ENCODE measurements around the gene SHF. TPM values are rescaled to one million over a fixed set of nuclear protein-coding genes. Genes with fewer than 3 reads are reported as not detected.

SHF gene
- total RNA-seq, 1 experiment from 2014 or later, result 42.9 TPM

GRCh38 chr15:45174577-45174976 lies 13.2 kb downstream of the SHF start:
- no peak for DNase-seq (ENCODE audit: low spot score)
- POLR2A ChIA-PET (ENCODE audit: low non-redundant PET), result no interaction called here
- no peak overlapping the region for H3K27ac ChIP-seq (ENCODE audit: low read depth, low read length, poor library complexity, severe bottlenecking)
- no peak overlapping the region for H3K4me3 ChIP-seq (ENCODE audit: low read depth, low read length, poor library complexity, severe bottlenecking)
- no peaks in the 10 kb centered on the region for H3K9me3 ChIP-seq (ENCODE audit: low read depth, low read length, poor library complexity, severe bottlenecking)
- H3K27me3 ChIP-seq (replicated peaks; ENCODE audit: insufficient read depth, low read depth, low read length, poor library complexity), result no peaks in the 10 kb centered on the region
- TF ChIP-seq CTCF (conservative IDR thresholded peaks at IDR 0.05; ENCODE audit: low read depth, low read length), result no peak
- TF ChIP-seq EZH2 (IDR thresholded peaks at IDR 0.05; ENCODE audit: borderline replicate concordance, low read depth, low read length, poor library complexity, severe bottlenecking), result no peak
- intact Hi-C loops (cut with micrococcal nuclease; ENCODE audit: unreplicated experiment), result no loop called here
- CTCF ChIA-PET, result no interaction called here
- H3K36me3 ChIP-seq (ENCODE audit: insufficient read depth, low read length, poor library complexity, severe bottlenecking), result peaks cover 3% of the 10 kb centered on the region
- peaks cover 5% of the 10 kb centered on the region for H3K4me1 ChIP-seq (ENCODE audit: insufficient read depth, low read length, poor library complexity, severe bottlenecking)
- BruUV-seq (replicated peaks), result no TSS peak

- POLR2A ChIA-PET (ENCODE audit: low non-redundant PET), result no interaction called here
- Histone ChIP-seq H3K27me3 (replicated peaks; ENCODE audit: insufficient read depth, low read depth, low read length, poor library complexity) (no peaks in the 10 kb centered on the region), H3K27ac (ENCODE audit: low read depth, low read length, poor library complexity, severe bottlenecking) (no peak overlapping the region), H3K4me3 (ENCODE audit: low read depth, low read length, poor library complexity, severe bottlenecking) (no peak overlapping the region), H3K4me1 (ENCODE audit: insufficient read depth, low read length, poor library complexity, severe bottlenecking) (peaks cover 5% of the 10 kb centered on the region), H3K36me3 (ENCODE audit: insufficient read depth, low read length, poor library complexity, severe bottlenecking) (peaks cover 3% of the 10 kb centered on the region), H3K9me3 (ENCODE audit: low read depth, low read length, poor library complexity, severe bottlenecking) (no peaks in the 10 kb centered on the region)
- CTCF ChIA-PET, result no interaction called here
- DNase-seq (ENCODE audit: low spot score), result no peak
- intact Hi-C loops (cut with micrococcal nuclease; ENCODE audit: unreplicated experiment), result no loop called here
- BruUV-seq (replicated peaks), result no TSS peak
- TF ChIP-seq EZH2 (IDR thresholded peaks at IDR 0.05; ENCODE audit: borderline replicate concordance, low read depth, low read length, poor library complexity, severe bottlenecking) (no peak), CTCF (conservative IDR thresholded peaks at IDR 0.05; ENCODE audit: low read depth, low read length) (no peak)
Observed at GRCh38 chr15:45174069-45174468, 13.7 kb downstream of the SHF start.

GRCh38 chr15:45171912-45172311 lies 15.9 kb downstream of the SHF start:
- H3K4me1 ChIP-seq (ENCODE audit: insufficient read depth, low read length, poor library complexity, severe bottlenecking), result peaks cover 15% of the 10 kb centered on the region
- no peaks in the 10 kb centered on the region for H3K27me3 ChIP-seq (replicated peaks; ENCODE audit: insufficient read depth, low read depth, low read length, poor library complexity)
- intact Hi-C loops (cut with micrococcal nuclease; ENCODE audit: unreplicated experiment), result no loop called here
- no peak for DNase-seq (ENCODE audit: low spot score)
- no peak for TF ChIP-seq EZH2 (IDR thresholded peaks at IDR 0.05; ENCODE audit: borderline replicate concordance, low read depth, low read length, poor library complexity, severe bottlenecking)
- no peak for TF ChIP-seq CTCF (conservative IDR thresholded peaks at IDR 0.05; ENCODE audit: low read depth, low read length)
- ChIA-PET CTCF (no interaction called here), POLR2A (ENCODE audit: low non-redundant PET) (no interaction called here)
- H3K4me3 ChIP-seq (ENCODE audit: low read depth, low read length, poor library complexity, severe bottlenecking), result no peak overlapping the region
- no peaks in the 10 kb centered on the region for H3K9me3 ChIP-seq (ENCODE audit: low read depth, low read length, poor library complexity, severe bottlenecking)
- peaks cover 9% of the 10 kb centered on the region for H3K36me3 ChIP-seq (ENCODE audit: insufficient read depth, low read length, poor library complexity, severe bottlenecking)
- H3K27ac ChIP-seq (ENCODE audit: low read depth, low read length, poor library complexity, severe bottlenecking), result no peak overlapping the region
- BruUV-seq (replicated peaks), result no TSS peak
